H9 (cell line): ENCODE data around the gene PPM1H. TPM values are rescaled to one million over a fixed set of nuclear protein-coding genes. Genes with fewer than 3 reads are reported as not detected.

ENCODE experiments used
- DNase-seq: peaks from one replicate; pipeline ENCODE4 v3.0.0-alpha.2; 2017
- H2AFZ ChIP-seq: one replicate; pipeline ENCODE4 v1.6.1; 2013; ENCODE audit warnings: mild to moderate bottlenecking, low read length, control low read depth, moderate library complexity
- H2AK5ac ChIP-seq: 2 replicates; pipeline ENCODE4 v1.6.1; 2013; ENCODE audit warnings: low read length, control low read depth, mixed read lengths; ENCODE audit not compliant: insufficient read length
- H2BK120ac ChIP-seq: one replicate; pipeline ENCODE4 v1.6.1; 2013; ENCODE audit warnings: low read depth, mild to moderate bottlenecking, low read length, control low read depth, inconsistent platforms; ENCODE audit not compliant: poor library complexity, severe bottlenecking
- H2BK12ac ChIP-seq: 2 replicates; pipeline ENCODE4 v1.6.1; 2013; ENCODE audit warnings: low read length, control low read depth, mixed read lengths, low read depth; ENCODE audit not compliant: insufficient read length
- H2BK15ac ChIP-seq: 2 replicates; pipeline ENCODE4 v1.6.1; 2013; ENCODE audit warnings: low read depth, low read length, control low read depth
- H2BK20ac ChIP-seq: one replicate; pipeline ENCODE4 v1.6.1; 2013; ENCODE audit warnings: low read depth, mild to moderate bottlenecking, low read length, control low read depth, inconsistent platforms; ENCODE audit not compliant: poor library complexity, severe bottlenecking
- H2BK5ac ChIP-seq: 2 replicates; pipeline ENCODE4 v1.6.1; 2013; ENCODE audit warnings: low read length, control low read depth, mixed read lengths; ENCODE audit not compliant: insufficient read length
- H3K14ac ChIP-seq: 2 replicates; pipeline ENCODE4 v1.6.1; 2013; ENCODE audit warnings: low read length, control low read depth; ENCODE audit not compliant: insufficient read depth
- H3K18ac ChIP-seq: 2 replicates; pipeline ENCODE4 v1.6.1; 2013; ENCODE audit warnings: low read depth, mild to moderate bottlenecking, mixed read lengths, low read length, control low read depth; ENCODE audit not compliant: insufficient read length
- H3K23ac ChIP-seq: 2 replicates; pipeline ENCODE4 v1.6.1; 2013; ENCODE audit warnings: low read length, control low read depth, mixed read lengths, low read depth; ENCODE audit not compliant: insufficient read length
- H3K23me2 ChIP-seq: 2 replicates; pipeline ENCODE4 v1.6.1; 2013; ENCODE audit warnings: low read depth, mild to moderate bottlenecking, mixed read lengths, low read length, control low read depth; ENCODE audit not compliant: insufficient read length, poor library complexity, severe bottlenecking
- H3K27ac ChIP-seq: 2 replicates; pipeline ENCODE4 v1.5.1; 2013; ENCODE audit warnings: low read length, control low read depth, mixed read lengths, low read depth; ENCODE audit not compliant: insufficient read length
- H3K27me3 ChIP-seq: 2 replicates; pipeline ENCODE4 v1.6.1; 2013; ENCODE audit warnings: low read length, control low read depth, inconsistent platforms; ENCODE audit not compliant: insufficient read depth
- H3K4ac ChIP-seq: 2 replicates; pipeline ENCODE4 v1.6.1; 2013; ENCODE audit warnings: low read depth, mild to moderate bottlenecking, control low read depth, inconsistent platforms, low read length, moderate library complexity
- H3K4me1 ChIP-seq: 2 replicates; pipeline ENCODE4 v1.6.1; 2013; ENCODE audit warnings: low read length, control low read depth, inconsistent platforms; ENCODE audit not compliant: insufficient read depth
- H3K4me2 ChIP-seq: 2 replicates; pipeline ENCODE4 v1.6.1; 2013; ENCODE audit warnings: low read length, control low read depth, mixed read lengths; ENCODE audit not compliant: insufficient read length, insufficient read depth
- H3K56ac ChIP-seq: 2 replicates; pipeline ENCODE4 v1.6.1; 2013; ENCODE audit warnings: low read depth, mild to moderate bottlenecking, mixed read lengths, low read length, control low read depth; ENCODE audit not compliant: insufficient read length
- H3K79me1 ChIP-seq: 2 replicates; pipeline ENCODE4 v1.6.1; 2013; ENCODE audit warnings: low read depth, mild to moderate bottlenecking, moderate library complexity, low read length, control low read depth, inconsistent platforms; ENCODE audit not compliant: insufficient read depth, poor library complexity, severe bottlenecking
- H3K79me2 ChIP-seq: 2 replicates; pipeline ENCODE4 v1.6.1; 2013; ENCODE audit warnings: low read length, control low read depth, inconsistent platforms; ENCODE audit not compliant: insufficient read depth
- H3K9ac ChIP-seq: 2 replicates; pipeline ENCODE4 v1.6.1; 2013; ENCODE audit warnings: low read length, control low read depth, mixed read lengths; ENCODE audit not compliant: insufficient read length; ENCODE audit errors: extremely low read depth
- H3K9me3 ChIP-seq: one replicate; pipeline ENCODE4 v1.6.1; 2013; ENCODE audit warnings: low read depth, low read length, inconsistent platforms; ENCODE audit not compliant: control insufficient read depth
- H3T11ph ChIP-seq: one replicate; pipeline ENCODE4 v1.6.1; 2013; ENCODE audit warnings: mild to moderate bottlenecking, low read length, control low read depth, inconsistent platforms
- H4K20me1 ChIP-seq: one replicate; pipeline ENCODE4 v1.6.1; 2013; ENCODE audit not compliant: control insufficient read depth, insufficient read length, insufficient read depth
- H4K5ac ChIP-seq: 2 replicates; pipeline ENCODE4 v1.6.1; 2013; ENCODE audit warnings: low read depth, mild to moderate bottlenecking, mixed read lengths, low read length, control low read depth; ENCODE audit not compliant: insufficient read length
- H4K8ac ChIP-seq: replicated peaks from 2 replicates; pipeline ENCODE4 v1.6.1; 2013; ENCODE audit warnings: low read length, control low read depth, mixed read lengths, low read depth; ENCODE audit not compliant: insufficient read length
- H4K91ac ChIP-seq: 2 replicates; pipeline ENCODE4 v1.6.1; 2013; ENCODE audit warnings: low read depth, mild to moderate bottlenecking, moderate library complexity, mixed read lengths, low read length, control low read depth; ENCODE audit not compliant: insufficient read length
- H3K27ac Mint-ChIP-seq, 3 experiments: 2 replicates in 2 of 3; 3 replicates in 1 of 3; pipeline ENCODE4 v1.8.0; 2020 to 2021; ENCODE audit warnings: mixed read lengths in 3 of 3, mild to moderate bottlenecking in 1 of 3, moderate library complexity in 1 of 3
- H3K27me3 Mint-ChIP-seq: 2 replicates; pipeline ENCODE4 v1.8.0; 2021; ENCODE audit warnings: low read depth, mild to moderate bottlenecking, moderate library complexity, mixed read lengths
- H3K36me3 Mint-ChIP-seq, 3 experiments: 2 replicates in 2 of 3; 3 replicates in 1 of 3; pipeline ENCODE4 v1.8.0; 2020 to 2021; ENCODE audit warnings: low read depth in 3 of 3, mixed read lengths in 3 of 3; ENCODE audit not compliant: insufficient read depth in 1 of 3
- H3K4me1 Mint-ChIP-seq, 2 experiments: 2 replicates each; pipeline ENCODE4 v1.8.0; 2020; ENCODE audit warnings: mixed read lengths in 2 of 2
- H3K4me3 Mint-ChIP-seq, 2 experiments: 2 replicates in 1 of 2; 3 replicates in 1 of 2; pipeline ENCODE4 v1.8.0; 2020 to 2021; ENCODE audit warnings: mild to moderate bottlenecking in 2 of 2, mixed read lengths in 2 of 2, moderate library complexity in 1 of 2
- H3K9me3 Mint-ChIP-seq, 2 experiments: 2 replicates in 1 of 2; 3 replicates in 1 of 2; pipeline ENCODE4 v1.8.0; 2020; ENCODE audit warnings: mild to moderate bottlenecking in 2 of 2, mixed read lengths in 2 of 2, moderate library complexity in 1 of 2
- CTCF ChIP-seq: fragments of 200-600 bp; sonication (generic); conservative IDR thresholded peaks from 3 replicates; pipeline ENCODE4 v1.8.0; 2021; ENCODE audit warnings: antibody characterized with exemption, mild to moderate bottlenecking
- WGBS: extraction: QIAGEN DNeasy Blood & Tissue Kit; methylation state at CpG from one replicate; pipeline ENCODE4 v1.1.7; 2013; ENCODE audit warnings: missing lambda C conversion rate, low lambda C conversion rate, mixed read lengths; ENCODE audit not compliant: insufficient read length; ENCODE audit errors: extremely low coverage; 5-methylcytosine and 5-hydroxymethylcytosine counted together
- total RNA-seq: library from RNA; stranded (reverse); gene quantifications from 2 replicates; pipeline ENCODE4 v1.2.1, GENCODE V29; 2021

Gene PPM1H
- total RNA-seq, 1 experiment from 2014 or later = 22.1 TPM

DNA sequence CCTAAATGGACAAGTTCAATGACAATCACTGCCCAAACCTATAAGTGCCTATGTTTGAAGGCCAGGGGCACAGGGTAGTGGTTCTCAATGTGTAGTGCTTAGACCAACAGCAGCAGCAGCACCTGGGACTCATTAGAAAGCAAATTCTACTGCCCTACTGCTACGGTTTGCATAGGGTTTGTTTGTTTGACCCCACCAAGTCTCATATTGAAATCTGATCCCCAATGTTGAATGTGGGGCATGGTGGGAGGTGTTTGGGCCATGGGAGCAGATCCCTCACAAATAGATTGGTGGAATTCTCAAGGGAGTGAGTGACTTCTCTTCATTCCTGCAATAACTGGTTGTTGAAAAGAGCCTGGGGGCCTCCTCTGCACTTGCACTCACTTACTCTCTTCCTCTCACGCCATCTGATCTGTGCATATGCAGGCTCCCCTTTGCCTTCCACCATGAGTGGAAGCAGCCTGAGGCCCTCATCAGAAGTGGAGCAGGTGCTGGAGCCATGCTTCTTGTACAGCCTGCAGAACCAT lies 39.5 kb downstream of the PPM1H start:
- H3K9me3 Mint-ChIP-seq = peaks cover 3% of the 10 kb centered on the region in 2 experiments; a peak in 3 of 5 replicates
- peak overlapping the region in 2 of 3 experiments; percentile 3 to 34; a peak in 1 of 7 replicates for H3K27ac Mint-ChIP-seq
- H2BK20ac ChIP-seq = no peak overlapping the region

More for the DNA sequence above, 39.5 kb downstream of the PPM1H start:
- H3K4me1 ChIP-seq = no peaks in the 10 kb centered on the region; the same call in 1 of the 2 replicates
- no peak overlapping the region for H3K9ac ChIP-seq
- H4K5ac ChIP-seq = no peak overlapping the region
- H2AK5ac ChIP-seq = no peak overlapping the region
- no CpG with 5 or more reads among the region's 2 CpGs for WGBS
- no peak overlapping the region for H3K4me2 ChIP-seq
- H3T11ph ChIP-seq = no peak overlapping the region
- H2BK120ac ChIP-seq = no peak overlapping the region
- H3K23me2 ChIP-seq = no peaks in the 10 kb centered on the region
- no peaks in the 10 kb centered on the region for H4K20me1 ChIP-seq
- no peak overlapping the region for H4K8ac ChIP-seq
- no peak overlapping the region for H2BK12ac ChIP-seq
- Mint-ChIP-seq H3K27me3 (no peaks in the 10 kb centered on the region), H3K36me3 (peaks cover 4 to 7% (median 5%) of the 10 kb centered on the region in 3 experiments; a peak in 3 of 7 replicates), H3K4me3 (no peak overlapping the region), H3K4me1 (peaks cover 7 to 15% of the 10 kb centered on the region in 2 experiments)
- H3K4ac ChIP-seq = no peak overlapping the region
- H3K79me2 ChIP-seq = no peaks in the 10 kb centered on the region
- no peak overlapping the region for H2BK15ac ChIP-seq
- H2AFZ ChIP-seq = no peak overlapping the region
- no peak overlapping the region for H3K14ac ChIP-seq
- H3K27me3 ChIP-seq = no peaks in the 10 kb centered on the region
- TF ChIP-seq CTCF = no peak
- H3K27ac ChIP-seq = no peak overlapping the region
- no peaks in the 10 kb centered on the region for H3K9me3 ChIP-seq
- H3K79me1 ChIP-seq = peaks cover 2% of the 10 kb centered on the region
- DNase-seq = no peak
- no peak overlapping the region for H3K23ac ChIP-seq
- no peak overlapping the region for H4K91ac ChIP-seq
- no peak overlapping the region for H2BK5ac ChIP-seq
- no peak overlapping the region for H3K56ac ChIP-seq
- H3K18ac ChIP-seq = no peak overlapping the region
